ENCODE measurements around the gene RSPH3. TPM values are rescaled to one million over a fixed set of nuclear protein-coding genes. Genes with fewer than 3 reads are reported as not detected.

The RSPH3 gene
- total and polyA plus RNA-seq, 2 of the 13 experiments (the other 11 are each of a cell fraction or from before 2014, with no cell fraction given): 1.3 to 3.5 TPM

GRCh38 chr6:158999666-159000403, at the start of gene RSPH3 (continued):
- TF ChIP-seq ZNF235 (CRISPR knock-in tag; IDR thresholded peaks at IDR 0.05; ENCODE audit: borderline replicate concordance) (peak; percentile 88; the same call in 1 of the 2 replicates), ONECUT2 (CRISPR knock-in tag; IDR thresholded peaks at IDR 0.05) (peak; percentile 51; the same call in 1 of the 2 replicates), ZNF234 (CRISPR knock-in tag; conservative IDR thresholded peaks at IDR 0.05) (peak; percentile 91), ZBTB7B (CRISPR knock-in tag; IDR thresholded peaks at IDR 0.05) (peak; percentile 75; the same call in 1 of the 2 replicates), ZNF607 (CRISPR knock-in tag; IDR thresholded peaks at IDR 0.05; ENCODE audit: borderline replicate concordance) (peak; percentile 100), ZNF318 (CRISPR knock-in tag; IDR thresholded peaks at IDR 0.05) (peak; percentile 80; the same call in 1 of the 2 replicates), PRPF4 (IDR thresholded peaks at IDR 0.05; ENCODE audit: low read depth, low read length, poor library complexity, severe bottlenecking) (no peak), ATF3 (CRISPR knock-in tag; IDR thresholded peaks at IDR 0.05) (peak; percentile 74), SNAPC2 (CRISPR knock-in tag; IDR thresholded peaks at IDR 0.05) (peak; percentile 63), ZNF780A (CRISPR knock-in tag; IDR thresholded peaks at IDR 0.05) (peak; percentile 84; the same call in 1 of the 2 replicates), PCBP1 (IDR thresholded peaks at IDR 0.05; ENCODE audit: borderline replicate concordance, low read depth, low read length) (peak; percentile 82; the same call in 1 of the 2 replicates), CCDC6 (CRISPR knock-in tag; IDR thresholded peaks at IDR 0.05) (peak; percentile 99), UBTF (CRISPR knock-in tag; IDR thresholded peaks at IDR 0.05) (peak; percentile 100), NCOA1 (CRISPR knock-in tag; IDR thresholded peaks at IDR 0.05) (peak; percentile 99), SKIL (CRISPR knock-in tag; IDR thresholded peaks at IDR 0.05; ENCODE audit: borderline replicate concordance) (no peak)
